GM19239 (cell line): ENCODE results near the gene ALS2CL.
A peak's percentile ranks its signal among the peaks of the same experiment; 100 is the strongest.
"Not testable (repeated sequence)": the region's sequence is repeated elsewhere in the genome, so short reads cannot be mapped to it uniquely, and the experiment has no call there.

Experiments
- DNase-seq: peaks from one replicate; pipeline ENCODE4 v3.0.0; 2011; ENCODE audit warnings: low spot score; ENCODE audit not compliant: insufficient read length
- FAIRE-seq: peaks from 2 replicates; lab custom pipeline; 2011; peaks lifted over from hg19 to GRCh38; lab: Jason Lieb, UNC

ALS2CL gene, protein sequence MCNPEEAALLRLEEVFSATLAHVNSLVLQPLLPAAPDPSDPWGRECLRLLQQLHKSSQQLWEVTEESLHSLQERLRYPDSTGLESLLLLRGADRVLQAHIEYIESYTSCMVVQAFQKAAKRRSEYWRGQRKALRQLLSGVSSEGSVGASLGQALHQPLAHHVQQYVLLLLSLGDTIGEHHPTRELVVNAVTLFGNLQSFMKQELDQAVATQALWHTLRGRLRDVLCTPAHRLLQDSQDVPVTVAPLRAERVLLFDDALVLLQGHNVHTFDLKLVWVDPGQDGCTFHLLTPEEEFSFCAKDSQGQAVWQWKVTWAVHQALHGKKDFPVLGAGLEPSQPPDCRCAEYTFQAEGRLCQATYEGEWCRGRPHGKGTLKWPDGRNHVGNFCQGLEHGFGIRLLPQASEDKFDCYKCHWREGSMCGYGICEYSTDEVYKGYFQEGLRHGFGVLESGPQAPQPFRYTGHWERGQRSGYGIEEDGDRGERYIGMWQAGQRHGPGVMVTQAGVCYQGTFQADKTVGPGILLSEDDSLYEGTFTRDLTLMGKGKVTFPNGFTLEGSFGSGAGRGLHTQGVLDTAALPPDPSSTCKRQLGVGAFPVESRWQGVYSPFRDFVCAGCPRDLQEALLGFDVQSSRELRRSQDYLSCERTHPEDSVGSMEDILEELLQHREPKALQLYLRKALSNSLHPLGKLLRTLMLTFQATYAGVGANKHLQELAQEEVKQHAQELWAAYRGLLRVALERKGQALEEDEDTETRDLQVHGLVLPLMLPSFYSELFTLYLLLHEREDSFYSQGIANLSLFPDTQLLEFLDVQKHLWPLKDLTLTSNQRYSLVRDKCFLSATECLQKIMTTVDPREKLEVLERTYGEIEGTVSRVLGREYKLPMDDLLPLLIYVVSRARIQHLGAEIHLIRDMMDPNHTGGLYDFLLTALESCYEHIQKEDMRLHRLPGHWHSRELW

GRCh38 chr3:46693038-46693891 lies at the start of gene ALS2CL:
Gene ALS2CL, minus strand, starts transcription at chr3:46693679. Its CDS starts 4,239 bp downstream, at chr3:46689440.
- DNase-seq (peak; percentile 60), FAIRE-seq (no peak)

DNA sequence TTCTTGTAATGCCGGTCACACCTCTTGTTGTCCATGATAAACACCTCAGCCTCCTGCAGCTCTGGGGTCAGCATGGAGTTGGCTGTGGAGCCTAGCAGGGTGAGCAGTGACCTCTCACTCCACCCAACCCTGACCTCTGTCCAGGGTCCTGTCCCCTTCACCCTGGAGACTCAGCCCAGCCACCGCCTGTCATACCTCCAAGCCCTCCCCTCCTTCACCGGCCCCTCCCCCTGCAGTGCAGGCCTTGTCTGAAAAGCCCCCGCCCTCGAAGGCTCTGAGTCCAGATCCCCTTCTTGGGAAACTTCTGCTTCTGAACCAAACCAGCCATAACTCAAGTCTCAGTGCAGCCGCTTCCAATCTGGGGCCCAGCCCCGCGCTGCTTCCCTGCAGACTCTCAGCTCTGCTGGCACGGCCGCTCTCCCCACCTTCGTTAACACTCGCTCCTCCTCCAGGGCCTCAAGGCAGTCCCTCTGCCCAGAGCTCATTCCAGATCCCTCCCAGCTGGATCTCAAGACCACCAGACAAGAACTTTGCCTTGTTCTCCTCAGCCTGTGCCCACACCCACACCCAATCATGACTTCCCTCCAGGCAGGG lies 49.6 kb upstream of the ALS2CL start:
- DNase-seq (no peak), FAIRE-seq (no peak)

DNA sequence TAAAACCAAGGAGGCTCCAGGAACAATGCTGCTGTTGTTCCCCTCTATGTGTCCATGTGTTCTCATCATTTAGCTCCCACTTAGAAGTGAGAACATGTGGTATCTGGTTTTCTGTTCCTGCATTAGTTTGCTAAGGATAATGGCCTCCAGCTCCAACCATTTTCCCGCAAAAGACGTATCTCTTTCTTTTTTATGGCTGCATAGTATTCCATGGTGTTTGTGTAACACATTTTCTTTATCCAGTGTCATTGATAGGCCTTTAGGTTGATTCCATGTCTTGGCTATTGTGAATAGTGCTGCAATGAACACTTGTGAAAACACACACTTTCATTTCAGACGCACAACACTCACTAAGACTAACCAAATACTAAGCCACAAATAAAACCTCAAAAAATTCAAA lies 46.1 kb upstream of the ALS2CL start:
- FAIRE-seq, DNase-seq: not testable (repeated sequence)

GRCh38 chr3:46737329-46737731 lies 43.9 kb upstream of the ALS2CL start:
- DNase-seq (no peak), FAIRE-seq (no peak)

DNA sequence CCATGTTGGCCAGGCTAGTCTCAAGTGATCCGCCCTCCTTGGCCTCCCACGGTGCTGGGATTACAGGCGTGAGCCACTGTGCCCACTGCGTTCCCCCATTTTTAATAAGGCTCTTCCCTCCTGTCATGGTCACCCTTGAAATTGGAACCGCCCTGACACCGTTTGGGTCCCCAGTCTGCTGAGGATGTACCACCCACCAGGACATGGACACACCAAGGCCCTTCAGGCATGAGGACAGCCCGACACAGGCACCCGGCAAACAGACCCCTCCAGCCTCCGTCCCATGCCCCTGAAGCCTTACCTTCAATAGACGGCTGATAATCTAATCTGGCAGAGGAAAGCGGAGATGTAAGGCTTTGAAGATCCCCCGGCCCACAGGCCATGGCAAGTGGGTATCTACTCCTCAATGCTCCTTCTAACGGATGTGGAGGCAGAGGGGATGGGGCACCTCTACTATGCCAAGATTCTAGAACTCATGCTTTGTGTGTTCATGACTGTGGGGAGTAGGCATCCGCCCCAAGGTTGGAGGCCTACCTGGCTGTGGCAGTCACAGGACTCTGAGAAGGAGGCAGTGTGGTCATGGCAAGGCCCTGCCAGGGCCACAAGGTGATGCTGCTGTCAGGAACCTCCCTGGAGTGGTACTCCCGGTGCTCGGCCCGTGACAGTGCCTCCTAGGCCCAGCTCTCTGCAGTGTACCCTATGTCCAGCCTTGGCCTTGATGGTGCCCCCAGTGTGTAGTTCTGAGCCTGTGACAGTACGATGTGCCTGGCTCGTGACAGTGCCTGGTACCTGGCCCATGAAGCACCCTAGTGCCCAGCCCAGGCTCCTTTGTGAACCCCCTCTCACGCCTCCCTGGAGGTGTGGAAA lies 42.8 kb upstream of the ALS2CL start:
- no peak for DNase-seq
- no peak for FAIRE-seq

GRCh38 chr3:46734773-46735172 lies 41.3 kb upstream of the ALS2CL start:
- no peak for FAIRE-seq

GRCh38 chr3:46733026-46733800 lies 39.7 kb upstream of the ALS2CL start:
- FAIRE-seq (no peak), DNase-seq (no peak)

More at GRCh38 chr3:46734773-46735172, 41.3 kb upstream of the ALS2CL start:
- DNase-seq = no peak

DNA sequence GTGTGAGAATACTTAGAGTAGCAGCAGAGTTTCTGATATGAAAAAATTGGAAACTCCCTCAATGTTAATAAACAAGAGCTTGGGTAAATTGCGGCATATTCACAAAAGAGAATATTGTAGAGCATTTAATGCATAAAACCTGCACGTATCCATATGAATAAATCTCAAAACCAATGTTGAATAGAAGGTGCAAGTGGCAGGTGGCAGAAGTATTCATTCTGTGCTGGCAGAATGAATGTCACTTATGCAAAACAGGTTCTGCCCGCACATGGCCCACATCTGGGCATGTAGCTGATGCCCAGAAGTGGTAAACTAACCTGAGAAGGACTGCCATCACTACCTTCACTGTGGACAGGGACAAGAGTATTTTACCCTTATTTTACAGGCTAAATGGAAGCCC lies 38.3 kb upstream of the ALS2CL start:
- no peak for DNase-seq
- peak; percentile 39 for FAIRE-seq

GRCh38 chr3:46730819-46731218 lies 37.3 kb upstream of the ALS2CL start:
- FAIRE-seq (no peak), DNase-seq (no peak)

GRCh38 chr3:46729038-46729437 lies 35.6 kb upstream of the ALS2CL start:
- FAIRE-seq (no peak), DNase-seq (no peak)

- DNase-seq = no peak
- FAIRE-seq = no peak
Measured at GRCh38 chr3:46725621-46726314, 32.3 kb upstream of the ALS2CL start.

DNA sequence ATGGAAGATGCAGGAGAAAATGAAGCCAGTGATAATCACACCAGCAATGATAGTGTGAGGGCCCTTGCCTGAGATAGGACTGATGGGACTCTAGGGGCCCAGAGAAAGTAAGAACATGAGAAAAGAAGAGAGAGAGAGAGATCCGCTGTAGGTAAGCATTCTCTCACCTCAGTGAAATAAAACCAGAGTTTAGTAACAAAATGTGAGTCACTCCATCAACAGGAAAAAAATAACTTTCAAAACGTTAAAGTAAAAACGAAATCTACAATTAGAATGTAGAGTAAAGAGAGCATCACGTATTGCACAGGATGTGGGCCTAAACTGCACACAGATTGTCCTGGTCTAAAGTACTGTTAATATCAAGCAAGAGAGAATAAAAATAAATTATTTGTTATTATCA lies 30.9 kb upstream of the ALS2CL start:
- FAIRE-seq = no peak
- DNase-seq = no peak

DNA sequence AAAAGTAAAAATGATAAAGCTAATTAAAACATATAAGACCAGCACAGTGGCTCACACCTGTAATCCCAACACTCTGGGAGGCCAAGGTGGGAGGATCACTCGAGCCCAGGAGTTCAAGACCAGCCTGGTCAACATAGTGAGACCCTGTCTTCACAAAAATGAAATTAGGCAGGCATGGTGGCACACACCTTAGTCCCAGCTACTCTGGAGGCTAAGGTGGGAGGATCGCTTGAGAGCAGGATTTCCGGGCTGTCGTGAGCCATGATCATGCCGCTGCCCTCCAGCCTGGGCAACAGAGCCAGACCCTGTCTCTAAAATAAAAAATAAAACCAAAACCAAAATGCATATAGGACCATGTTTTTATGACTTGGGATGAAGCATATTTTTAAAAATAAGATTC lies 29.0 kb upstream of the ALS2CL start:
- DNase-seq (no peak), FAIRE-seq (no peak)

GRCh38 chr3:46721009-46721408 lies 27.5 kb upstream of the ALS2CL start:
- DNase-seq (no peak), FAIRE-seq (peak; percentile 11)

DNA sequence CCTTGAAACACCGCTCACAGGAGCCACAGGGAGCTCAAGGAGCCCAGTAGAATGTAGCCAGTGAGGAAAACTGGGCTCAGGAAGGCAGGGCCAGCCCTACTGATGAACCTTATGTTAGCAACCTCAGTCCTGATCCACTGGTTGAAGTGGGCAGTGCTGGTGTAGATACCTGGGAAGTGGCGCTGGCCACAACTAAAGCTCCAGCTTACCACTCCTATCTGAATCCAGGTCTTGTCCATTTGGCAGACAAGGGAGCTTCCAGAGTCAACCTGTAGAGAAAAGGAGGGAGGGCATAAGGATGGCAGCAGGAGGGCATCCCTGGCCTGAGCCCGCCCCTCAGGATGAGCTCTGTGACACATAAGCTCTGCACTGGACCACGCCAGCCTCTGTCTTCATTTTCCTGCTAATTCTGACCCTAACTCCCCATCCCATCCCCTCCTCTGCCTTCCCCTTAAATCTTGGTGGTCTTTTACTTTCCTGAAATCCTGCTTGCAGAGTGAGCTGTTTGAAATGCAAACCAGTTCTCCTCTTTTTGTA lies 26.3 kb upstream of the ALS2CL start:
- DNase-seq = no peak
- no peak for FAIRE-seq

GRCh38 chr3:46719044-46719565 lies 25.6 kb upstream of the ALS2CL start:
- no peak for FAIRE-seq

More at GRCh38 chr3:46719044-46719565, 25.6 kb upstream of the ALS2CL start:
- no peak for DNase-seq
